Keratinocyte (primary cell): Measurements from ENCODE around the gene MUL1.

Source experiments
- EZH2 ChIP-seq: IDR thresholded peaks from one replicate; pipeline ENCODE4 v1.6.1; 2012; ENCODE audit warnings: inconsistent platforms, mild to moderate bottlenecking, low read length, moderate library complexity
- TF ChIP-seq, protein P1 (sequence below), 3 experiments: IDR thresholded peaks in 1 of 3; conservative IDR thresholded peaks in 1 of 3; optimal IDR thresholded peaks in 1 of 3; 2 replicates in 2 of 3; 3 replicates in 1 of 3; pipeline versions ENCODE3 to v1.5.1; 2011; ENCODE audit warnings: low read length in 3 of 3, mild to moderate bottlenecking in 3 of 3, moderate library complexity in 2 of 3, control low read depth in 1 of 3, inconsistent platforms in 1 of 3; ENCODE audit not compliant: insufficient read depth in 2 of 3; ENCODE audit errors: extremely low read depth in 1 of 3

DNA sequence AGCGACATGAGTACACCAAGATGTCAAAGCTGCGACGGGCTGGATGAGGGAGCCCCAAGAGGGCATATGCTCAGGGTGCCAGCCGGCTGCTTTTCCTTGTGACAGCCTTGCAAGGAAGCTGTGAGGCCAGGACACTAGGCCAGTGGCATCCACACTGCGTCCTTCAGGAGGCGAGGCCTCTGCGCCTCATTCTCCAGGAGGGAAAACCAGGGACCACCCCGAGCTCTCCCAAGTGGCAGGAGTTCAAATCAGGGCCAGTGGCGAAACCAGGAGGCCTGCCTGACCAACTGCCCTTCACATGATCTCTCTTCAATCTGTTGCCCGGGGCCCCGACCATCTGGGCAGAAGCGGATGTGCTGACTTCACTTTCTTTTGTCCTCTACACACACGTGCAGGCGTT is 8.2 kb downstream of the MUL1 start:
- no peak for TF ChIP-seq EZH2
- TF ChIP-seq, protein P1, sequence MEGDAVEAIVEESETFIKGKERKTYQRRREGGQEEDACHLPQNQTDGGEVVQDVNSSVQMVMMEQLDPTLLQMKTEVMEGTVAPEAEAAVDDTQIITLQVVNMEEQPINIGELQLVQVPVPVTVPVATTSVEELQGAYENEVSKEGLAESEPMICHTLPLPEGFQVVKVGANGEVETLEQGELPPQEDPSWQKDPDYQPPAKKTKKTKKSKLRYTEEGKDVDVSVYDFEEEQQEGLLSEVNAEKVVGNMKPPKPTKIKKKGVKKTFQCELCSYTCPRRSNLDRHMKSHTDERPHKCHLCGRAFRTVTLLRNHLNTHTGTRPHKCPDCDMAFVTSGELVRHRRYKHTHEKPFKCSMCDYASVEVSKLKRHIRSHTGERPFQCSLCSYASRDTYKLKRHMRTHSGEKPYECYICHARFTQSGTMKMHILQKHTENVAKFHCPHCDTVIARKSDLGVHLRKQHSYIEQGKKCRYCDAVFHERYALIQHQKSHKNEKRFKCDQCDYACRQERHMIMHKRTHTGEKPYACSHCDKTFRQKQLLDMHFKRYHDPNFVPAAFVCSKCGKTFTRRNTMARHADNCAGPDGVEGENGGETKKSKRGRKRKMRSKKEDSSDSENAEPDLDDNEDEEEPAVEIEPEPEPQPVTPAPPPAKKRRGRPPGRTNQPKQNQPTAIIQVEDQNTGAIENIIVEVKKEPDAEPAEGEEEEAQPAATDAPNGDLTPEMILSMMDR (optimal IDR thresholded peaks at IDR 0.05 in 1 of 3, IDR thresholded peaks at IDR 0.05 in 1 of 3, conservative IDR thresholded peaks at IDR 0.05 in 1 of 3; ENCODE audit: extremely low read depth in 1 of 3, insufficient read depth in 2 of 3, low read length in 3 of 3), result no peak
